ENCODE results near the gene DNAJC5.

Gene DNAJC5

DNA sequence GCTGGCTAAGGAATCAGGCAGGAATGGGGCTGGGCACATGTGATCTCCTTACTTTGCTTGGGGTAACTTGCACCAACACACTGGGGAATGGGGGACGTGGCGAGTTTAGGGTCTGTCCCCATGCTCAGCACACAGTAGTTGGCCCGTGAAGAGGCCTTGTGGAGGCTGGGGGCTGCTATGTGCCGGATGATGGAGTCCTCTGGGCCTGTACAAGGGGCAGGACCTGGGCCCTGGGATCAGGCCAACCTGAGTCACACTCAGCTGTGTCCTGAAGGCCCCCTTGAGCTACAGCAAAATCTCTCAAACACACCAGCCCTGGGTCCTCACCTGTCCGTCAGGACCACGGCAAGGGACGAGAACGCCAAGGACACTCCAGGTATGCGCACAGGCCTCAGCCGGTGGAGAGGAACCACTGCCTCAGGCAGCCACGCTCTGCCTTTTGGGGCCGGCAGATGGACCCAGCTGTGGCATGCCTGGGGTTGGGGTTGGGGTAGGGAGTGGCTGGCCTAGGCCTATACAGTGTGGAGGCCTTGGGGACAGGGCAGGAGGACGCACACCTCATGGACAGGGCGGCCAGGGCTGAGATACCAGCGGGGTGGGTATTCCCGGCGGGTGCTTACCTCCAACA is 50.2 kb downstream of the DNAJC5 start:
- peaks cover 56% of the 10 kb centered on the region for H3K36me3 ChIP-seq
- no peaks in the 10 kb centered on the region for H3K27me3 ChIP-seq
- peak overlapping the region; percentile 25 for H3K27ac ChIP-seq
- H3K4me3 ChIP-seq (ENCODE audit: low read depth in 1 of 2, low read length in 1 of 2), result no peak overlapping the region
- no peaks in the 10 kb centered on the region for H3K9me3 ChIP-seq
- TF ChIP-seq, protein P1, sequence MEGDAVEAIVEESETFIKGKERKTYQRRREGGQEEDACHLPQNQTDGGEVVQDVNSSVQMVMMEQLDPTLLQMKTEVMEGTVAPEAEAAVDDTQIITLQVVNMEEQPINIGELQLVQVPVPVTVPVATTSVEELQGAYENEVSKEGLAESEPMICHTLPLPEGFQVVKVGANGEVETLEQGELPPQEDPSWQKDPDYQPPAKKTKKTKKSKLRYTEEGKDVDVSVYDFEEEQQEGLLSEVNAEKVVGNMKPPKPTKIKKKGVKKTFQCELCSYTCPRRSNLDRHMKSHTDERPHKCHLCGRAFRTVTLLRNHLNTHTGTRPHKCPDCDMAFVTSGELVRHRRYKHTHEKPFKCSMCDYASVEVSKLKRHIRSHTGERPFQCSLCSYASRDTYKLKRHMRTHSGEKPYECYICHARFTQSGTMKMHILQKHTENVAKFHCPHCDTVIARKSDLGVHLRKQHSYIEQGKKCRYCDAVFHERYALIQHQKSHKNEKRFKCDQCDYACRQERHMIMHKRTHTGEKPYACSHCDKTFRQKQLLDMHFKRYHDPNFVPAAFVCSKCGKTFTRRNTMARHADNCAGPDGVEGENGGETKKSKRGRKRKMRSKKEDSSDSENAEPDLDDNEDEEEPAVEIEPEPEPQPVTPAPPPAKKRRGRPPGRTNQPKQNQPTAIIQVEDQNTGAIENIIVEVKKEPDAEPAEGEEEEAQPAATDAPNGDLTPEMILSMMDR (IDR thresholded peaks at IDR 0.05), result no peak
- peaks cover 58 to 65% of the 10 kb centered on the region in 2 experiments for H3K4me1 ChIP-seq (ENCODE audit: control insufficient read depth in 1 of 2, insufficient read depth in 1 of 2, low read depth in 1 of 2, low read length in 1 of 2)

DNA sequence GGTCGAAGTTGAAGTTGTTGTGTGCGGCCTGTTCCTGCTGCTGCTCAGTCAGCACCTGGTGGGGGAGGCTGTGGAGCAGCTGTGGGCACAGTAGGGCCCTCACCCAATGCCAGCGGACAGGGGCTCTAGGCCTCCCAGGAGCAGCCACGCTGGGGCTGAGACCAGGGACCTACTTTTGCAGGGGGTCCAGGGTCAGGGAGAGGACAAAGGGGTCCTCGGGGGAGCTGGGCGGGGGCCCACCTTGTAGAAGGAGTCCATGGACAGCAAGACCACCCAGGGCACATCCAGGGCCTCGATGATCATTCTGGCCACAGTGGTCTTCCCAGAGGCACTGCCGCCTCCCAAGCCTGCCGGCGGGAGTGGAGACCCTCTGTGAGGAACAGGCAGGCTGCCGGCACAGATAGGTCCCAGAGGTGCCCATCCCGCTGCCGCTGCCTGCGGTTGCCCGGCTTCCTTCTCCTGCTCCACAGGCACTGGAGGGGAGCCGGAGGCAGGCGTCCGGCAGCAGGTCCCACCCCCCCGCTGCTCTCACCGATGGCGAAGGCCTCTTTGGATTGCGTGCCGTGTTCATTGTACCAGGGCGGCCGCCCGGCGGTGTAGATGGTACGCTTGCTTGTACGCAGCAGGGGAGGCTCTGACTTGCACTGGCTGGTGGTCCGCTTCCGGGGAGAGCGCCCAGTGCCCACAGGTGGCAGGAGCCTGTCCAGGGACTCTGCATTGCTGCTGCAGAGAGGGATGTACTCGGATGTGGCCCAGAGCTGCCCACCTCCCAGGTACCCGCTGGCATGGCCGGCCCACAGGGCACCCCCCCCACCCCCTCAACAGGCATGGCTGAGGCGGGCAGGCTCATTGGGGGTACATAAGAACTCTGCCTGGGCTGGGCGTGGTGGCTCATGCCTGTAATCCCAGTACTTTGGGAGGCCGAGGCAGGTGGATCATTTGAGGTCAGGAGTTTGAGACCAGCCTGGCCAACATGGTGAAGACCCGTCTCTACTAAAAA is 51.3 kb downstream of the DNAJC5 start:
- Histone ChIP-seq H3K9me3 (no peaks in the 10 kb centered on the region), H3K27ac (no peak overlapping the region), H3K27me3 (no peaks in the 10 kb centered on the region), H3K4me3 (ENCODE audit: low read depth in 1 of 2, low read length in 1 of 2) (no peak overlapping the region), H3K36me3 (peaks cover 49% of the 10 kb centered on the region), H3K4me1 (ENCODE audit: control insufficient read depth in 1 of 2, insufficient read depth in 1 of 2, low read depth in 1 of 2, low read length in 1 of 2) (peaks cover 50 to 55% of the 10 kb centered on the region in 2 experiments)
- TF ChIP-seq, protein P1 (IDR thresholded peaks at IDR 0.05), result no peak

DNA sequence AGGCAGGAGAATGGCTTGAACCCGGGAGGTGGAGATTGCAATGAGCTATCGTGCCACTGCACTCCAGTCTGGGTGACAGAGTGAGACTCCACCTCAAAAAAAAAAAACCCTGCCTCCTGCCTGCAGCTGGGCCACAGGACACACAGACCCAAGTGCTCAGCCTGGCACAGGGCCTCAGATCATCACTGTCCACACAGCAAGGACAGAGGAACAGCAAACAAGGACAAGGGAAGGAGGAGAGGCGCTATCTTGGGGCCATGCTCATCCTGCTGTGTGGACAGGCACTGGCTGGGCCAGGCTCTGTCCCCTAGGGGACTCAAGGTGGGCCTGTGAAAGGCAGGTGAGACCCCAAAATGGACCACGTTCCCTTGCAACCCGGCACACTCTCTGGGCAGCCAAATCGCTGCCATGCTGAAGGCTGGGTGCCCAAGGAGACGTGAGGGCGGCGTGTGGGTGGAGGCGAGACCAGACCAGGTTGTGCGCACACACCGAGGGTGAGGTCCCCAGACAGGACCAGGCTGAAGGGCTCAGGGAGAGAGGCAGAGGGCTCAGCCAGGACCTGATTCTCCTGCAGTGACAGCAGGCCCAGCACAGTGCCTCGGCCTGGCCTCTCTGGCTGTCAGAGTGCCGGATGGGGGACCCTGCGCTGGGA is 52.2 kb downstream of the DNAJC5 start:
- Histone ChIP-seq H3K27me3 (no peaks in the 10 kb centered on the region), H3K4me3 (ENCODE audit: low read depth in 1 of 2, low read length in 1 of 2) (no peak overlapping the region), H3K27ac (peak overlapping the region; percentile 56), H3K9me3 (no peaks in the 10 kb centered on the region), H3K36me3 (peaks cover 46% of the 10 kb centered on the region), H3K4me1 (ENCODE audit: control insufficient read depth in 1 of 2, insufficient read depth in 1 of 2, low read depth in 1 of 2, low read length in 1 of 2) (peaks cover 45 to 49% of the 10 kb centered on the region in 2 experiments)
- TF ChIP-seq, protein P1 (IDR thresholded peaks at IDR 0.05), result no peak

DNA sequence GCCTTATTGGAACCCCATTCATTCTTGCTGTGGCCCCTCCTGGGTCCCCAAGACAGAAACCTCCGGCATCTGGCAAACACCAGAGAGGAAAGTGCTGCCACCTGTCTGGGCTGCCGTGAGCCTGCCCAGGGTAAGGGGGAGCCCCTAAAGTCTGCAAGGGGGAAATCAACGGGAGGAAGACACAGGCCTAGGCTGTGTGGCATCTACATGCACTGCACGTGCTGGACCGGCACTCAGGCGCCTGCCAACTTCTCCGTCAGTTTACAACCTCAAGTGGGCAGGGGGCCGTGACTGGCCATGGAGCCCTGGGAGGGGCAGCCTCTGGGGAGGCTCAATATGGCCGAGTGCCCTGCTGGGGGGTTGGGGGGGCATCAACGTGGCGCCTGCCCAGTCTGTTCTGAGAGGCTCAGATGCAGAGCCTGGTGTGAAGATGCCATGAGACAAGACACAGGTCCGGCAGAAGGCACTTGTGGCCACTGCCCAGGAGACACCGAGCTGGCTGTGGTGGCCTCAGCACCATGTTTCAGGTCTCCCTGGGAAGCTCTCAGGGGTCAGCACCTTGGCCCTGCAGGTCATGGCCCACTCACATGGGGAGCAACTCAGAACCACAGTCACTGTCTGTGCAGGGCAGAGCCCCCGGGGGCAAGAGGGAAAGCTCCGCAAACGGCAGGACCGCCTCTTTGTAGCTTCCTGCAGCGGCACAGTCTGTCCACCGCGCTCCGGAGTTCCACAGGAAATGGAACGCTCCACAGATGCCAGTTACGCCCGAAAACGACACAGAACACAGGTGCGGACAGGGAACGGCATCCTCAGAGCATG is 52.9 kb downstream of the DNAJC5 start:
- Histone ChIP-seq H3K27me3 (no peaks in the 10 kb centered on the region), H3K36me3 (peaks cover 41% of the 10 kb centered on the region), H3K9me3 (no peaks in the 10 kb centered on the region), H3K4me3 (ENCODE audit: low read depth in 1 of 2, low read length in 1 of 2) (no peak overlapping the region), H3K4me1 (ENCODE audit: control insufficient read depth in 1 of 2, insufficient read depth in 1 of 2, low read depth in 1 of 2, low read length in 1 of 2) (peaks cover 39 to 41% of the 10 kb centered on the region in 2 experiments), H3K27ac (peak overlapping the region; percentile 56)
- TF ChIP-seq, protein P1 (IDR thresholded peaks at IDR 0.05), result no peak
